GM19452 (cell line): ENCODE measurements around the gene ZNF771.
"Not testable (repeated sequence)": the region's sequence is repeated elsewhere in the genome, so short reads cannot be mapped to it uniquely, and the experiment has no call there.

Experiments
- ATAC-seq: cut with Tn5 transposase; IDR thresholded peaks from one replicate; pipeline ENCODE4 v1.9.1; 2021; ENCODE audit not compliant: unreplicated experiment

The ZNF771 gene

DNA sequence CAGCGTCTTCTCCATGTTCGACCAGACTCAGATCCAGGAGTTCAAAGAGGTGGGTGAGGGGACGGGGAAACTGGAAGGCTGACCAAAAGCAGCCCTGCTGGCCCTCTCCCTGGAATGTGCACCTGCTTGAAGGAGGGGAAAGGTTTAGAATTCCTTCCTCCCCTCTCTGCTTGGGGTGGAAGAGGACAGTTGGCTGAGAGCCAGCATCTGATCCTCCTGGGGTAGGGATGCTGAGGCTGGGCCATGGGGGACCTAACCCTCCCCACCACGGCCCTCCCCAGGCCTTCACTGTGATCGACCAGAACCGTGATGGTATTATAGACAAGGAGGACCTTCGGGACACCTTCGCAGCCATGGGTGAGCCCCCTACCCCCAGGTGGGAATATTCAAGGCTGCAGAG is 31.5 kb upstream of the ZNF771 start:
- no peak for ATAC-seq

GRCh38 chr16:30376461-30376902 is 30.9 kb upstream of the ZNF771 start:
- no peak for ATAC-seq

DNA sequence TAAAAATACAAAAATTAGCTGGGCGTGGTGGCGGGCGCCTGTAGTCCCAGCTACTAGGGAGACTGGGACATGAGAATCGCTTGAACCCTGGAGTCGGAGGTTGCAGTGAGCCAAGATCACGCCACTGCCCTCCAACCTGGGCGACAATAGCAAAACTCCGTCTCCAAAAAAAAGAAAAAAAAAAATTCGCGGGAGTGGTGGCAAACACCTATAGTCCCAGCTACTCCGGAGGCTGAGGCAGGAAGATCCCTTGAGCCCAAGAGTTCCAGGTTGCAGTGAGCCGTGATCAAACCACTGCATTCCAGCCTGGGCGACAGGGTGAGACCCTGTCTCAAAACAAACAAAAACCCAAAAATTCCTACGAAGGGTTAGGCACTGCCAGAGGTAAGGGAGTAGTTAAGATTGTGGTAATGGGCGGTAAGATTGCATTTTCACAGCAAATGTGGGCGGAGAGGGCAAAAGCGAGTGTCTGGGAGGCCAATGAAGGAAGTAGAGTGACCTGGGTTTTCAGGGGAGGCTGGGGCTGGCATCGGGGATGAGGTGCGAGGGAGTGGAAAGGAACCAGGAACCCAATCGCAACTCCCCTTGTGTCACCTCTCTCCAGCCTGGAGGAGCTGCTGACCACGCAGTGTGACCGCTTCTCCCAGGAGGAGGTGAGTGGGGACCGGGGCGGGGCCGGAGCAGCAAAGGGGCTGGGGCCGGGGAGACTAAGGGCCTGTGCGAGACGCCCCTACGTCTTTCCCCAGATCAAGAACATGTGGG is 30.2 kb upstream of the ZNF771 start:
- ATAC-seq = no peak

GRCh38 chr16:30377812-30378235 is 29.6 kb upstream of the ZNF771 start:
- ATAC-seq = peak; percentile 36

GRCh38 chr16:30378236-30379157 is 28.9 kb upstream of the ZNF771 start:
- peak; percentile 83 for ATAC-seq

DNA sequence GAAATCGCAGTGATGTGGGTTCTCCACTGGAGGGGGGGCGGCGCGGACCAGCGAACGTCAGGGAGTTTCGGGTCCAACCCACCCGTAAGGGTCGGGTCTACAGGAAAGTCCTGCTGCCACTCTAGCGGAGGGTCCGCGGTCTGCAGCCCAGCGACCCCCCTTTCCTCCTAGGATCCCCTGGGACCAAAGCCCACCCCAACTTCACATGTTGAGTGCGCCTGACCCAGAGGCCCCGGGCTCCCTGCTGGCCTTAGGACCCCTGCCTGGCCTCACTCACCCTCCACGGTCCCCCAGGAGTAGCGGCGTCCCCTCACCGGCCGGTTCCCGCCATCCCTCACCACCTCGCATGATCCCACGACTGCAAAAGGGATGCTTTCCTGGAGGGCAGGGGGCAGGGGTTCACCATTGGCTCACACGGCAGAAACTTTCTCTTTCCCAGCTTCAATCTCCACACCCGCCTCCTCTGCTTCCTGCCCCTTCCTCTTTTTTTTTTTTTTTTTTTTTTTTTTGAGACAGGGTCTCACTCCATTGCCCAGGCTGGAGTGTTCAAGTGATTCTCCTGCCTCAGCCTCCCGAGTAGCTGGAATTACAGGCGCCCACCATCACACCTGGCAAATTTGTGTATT is 28.1 kb upstream of the ZNF771 start:
- no peak for ATAC-seq

GRCh38 chr16:30380072-30380802 is 27.2 kb upstream of the ZNF771 start:
- ATAC-seq = no peak

- ATAC-seq = no peak
These were observed 26.6 kb upstream of the ZNF771 start for GRCh38 chr16:30380803-30381208.

GRCh38 chr16:30381291-30382041 is 25.9 kb upstream of the ZNF771 start:
- no peak for ATAC-seq

DNA sequence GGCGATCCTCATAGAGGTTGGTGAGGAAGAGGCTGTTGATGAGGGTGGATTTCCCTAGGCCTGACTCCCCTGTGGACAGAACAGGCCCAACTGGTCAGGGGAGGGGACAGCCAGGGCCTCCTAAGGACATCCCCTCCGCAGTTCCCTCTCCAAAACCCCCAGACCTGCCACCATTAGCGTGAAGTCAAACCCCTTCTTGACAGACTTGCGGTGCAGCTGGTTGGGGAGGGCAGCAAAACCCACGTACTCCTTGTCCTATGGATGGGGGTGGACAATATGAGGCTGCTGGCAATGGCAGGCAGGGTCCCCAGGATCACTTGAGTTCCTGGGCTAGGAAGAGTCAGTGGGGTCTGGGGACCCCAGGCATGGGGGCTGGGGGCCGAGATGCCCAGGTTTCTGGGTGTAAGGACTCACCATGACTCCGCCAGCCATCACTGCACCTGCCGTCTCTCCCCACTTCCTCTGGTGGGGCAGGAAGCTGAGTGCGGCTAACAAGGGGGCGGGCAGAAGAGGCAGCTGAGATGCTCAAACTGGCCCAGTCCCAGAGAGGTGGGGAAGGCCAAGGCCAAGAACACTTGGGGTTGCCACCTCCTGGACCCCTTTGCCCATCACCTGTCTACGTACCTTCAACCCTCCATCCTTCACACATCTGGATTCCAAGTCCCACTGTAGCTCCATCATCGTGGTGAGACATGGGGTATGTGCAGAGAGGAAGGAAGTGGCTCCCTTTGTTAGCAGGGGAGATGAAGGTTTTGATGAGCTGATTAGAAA is 25.1 kb upstream of the ZNF771 start, which contains the start of gene SEPTIN1:
Gene SEPTIN1 (minus strand): TSS at position 451 of the 771 bp plus-strand sequence. CDS start 19 bp downstream, at position 432.
- ATAC-seq = no peak

- no peak for ATAC-seq
These were observed 23.9 kb upstream of the ZNF771 start for GRCh38 chr16:30383521-30383920.

DNA sequence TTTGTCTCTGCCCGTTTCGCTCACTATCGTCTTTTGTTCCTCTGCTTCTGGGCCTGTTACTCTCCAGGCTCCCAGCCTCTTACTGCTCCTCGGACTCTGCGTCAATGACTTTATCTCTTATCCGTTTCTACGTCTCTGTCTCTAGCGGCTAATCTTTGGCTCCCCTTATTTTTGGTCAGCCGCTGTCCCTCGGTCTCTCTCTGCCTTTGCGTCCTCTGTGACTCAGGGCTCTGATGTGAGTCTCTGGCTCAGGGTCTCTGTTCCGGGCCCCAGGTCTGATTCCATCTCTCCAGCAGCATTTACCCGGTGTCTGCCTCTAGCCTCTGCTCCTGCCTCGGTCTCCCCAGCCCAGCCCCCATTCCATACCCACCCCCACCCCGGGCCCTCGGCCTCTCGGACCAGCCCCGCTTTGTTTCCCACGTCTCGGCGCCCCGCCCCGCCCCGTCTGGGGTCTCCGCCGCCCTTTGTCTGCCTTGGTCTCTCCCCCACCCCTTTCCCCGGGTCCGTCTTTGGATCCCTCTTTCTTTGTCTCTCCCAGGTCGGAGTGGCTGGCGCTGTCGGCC is 12.7 kb upstream of the ZNF771 start:
- no peak for ATAC-seq

DNA sequence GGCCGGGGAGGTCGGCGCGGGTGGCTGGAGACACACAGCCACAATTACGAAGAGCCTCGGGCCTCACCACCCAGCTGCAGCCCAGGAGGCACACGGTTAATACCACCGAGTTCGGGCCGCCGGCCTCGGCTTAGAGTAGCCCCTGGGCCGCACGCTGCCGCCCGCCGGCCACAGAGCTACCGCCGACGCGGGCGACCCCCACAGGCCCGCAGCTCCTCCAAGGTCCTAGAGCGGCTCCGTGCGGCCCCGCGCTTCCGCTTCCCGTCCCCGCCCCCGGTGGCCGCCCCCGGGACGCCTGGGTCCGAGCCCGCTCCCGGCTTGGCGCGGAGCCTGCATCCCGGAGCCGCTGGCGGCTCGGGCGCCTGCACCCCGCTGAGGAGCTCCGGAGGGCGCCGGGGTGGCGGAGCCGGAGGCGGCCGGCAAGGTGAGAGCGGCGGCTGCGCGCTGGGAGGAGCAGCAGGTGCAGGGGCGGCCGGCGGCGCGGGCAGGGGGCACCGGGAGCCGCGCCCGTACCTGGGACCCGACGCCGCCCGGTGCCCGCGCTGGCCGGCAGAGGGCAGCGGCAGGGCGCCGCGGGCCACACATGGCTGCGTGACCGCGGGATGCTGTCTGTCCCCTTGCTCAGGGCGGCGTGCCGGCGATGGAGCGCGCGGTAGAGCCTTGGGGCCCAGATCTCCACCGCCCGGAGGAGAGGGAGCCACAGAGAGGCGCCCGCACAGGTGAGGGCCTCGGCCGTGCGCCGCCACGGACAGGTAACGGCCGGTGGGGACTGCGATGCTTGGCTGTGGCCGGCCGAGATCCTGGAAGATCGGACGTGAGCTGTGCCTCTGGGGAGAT is 12.0 kb upstream of the ZNF771 start, which contains the start of gene ZNF48:
Gene ZNF48 (plus strand): TSS at position 266 of the 837 bp plus-strand sequence. CDS start 375 bp downstream, at position 641.
- peak; percentile 68 for ATAC-seq

DNA sequence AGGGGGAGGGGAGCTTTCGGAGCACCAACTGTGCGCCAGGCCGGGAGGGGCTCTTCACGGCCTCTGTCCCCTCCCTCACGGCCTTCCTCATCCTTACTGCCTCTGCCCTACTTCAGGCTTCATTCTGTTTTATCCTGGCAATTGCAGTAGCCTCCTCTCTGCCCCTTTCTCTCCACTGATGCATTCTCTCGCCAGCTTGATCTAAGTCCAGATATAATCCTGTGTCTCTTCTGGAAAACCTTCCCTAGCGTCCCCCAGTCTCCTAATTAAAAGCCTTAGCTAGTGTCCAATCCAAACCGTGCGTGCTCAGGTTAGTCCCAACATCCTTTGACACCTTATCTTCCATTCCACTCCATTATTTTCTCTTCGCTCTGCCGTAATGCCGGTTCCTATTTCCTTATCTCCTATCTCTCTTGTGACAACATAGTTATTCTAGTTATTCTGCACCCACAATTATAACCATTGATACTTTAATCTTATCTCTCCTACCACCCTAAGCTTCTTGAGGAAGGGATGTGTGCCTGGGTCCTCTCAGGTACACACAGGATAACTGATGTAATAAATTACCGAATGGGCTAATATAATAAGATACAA is 11.3 kb upstream of the ZNF771 start:
- no peak for ATAC-seq

DNA sequence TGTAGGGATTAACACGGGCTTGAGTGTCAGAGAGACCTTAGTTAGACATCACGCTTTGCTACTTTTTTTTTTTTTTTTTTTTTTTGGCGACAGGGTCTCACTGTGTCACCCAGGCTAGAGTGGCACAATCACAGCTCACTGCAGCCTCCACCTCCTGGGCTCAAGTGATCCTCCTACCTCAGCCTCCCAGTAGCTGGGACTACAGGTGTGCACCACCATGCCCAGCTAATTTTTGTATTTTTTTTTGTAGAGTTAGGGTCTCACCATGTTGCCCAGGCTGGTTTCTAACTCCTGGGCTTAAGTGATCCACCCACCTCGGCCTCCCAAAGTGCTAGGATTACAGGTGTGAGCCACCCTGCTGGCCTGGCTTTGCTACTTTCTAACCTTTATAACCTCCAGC is 10.8 kb upstream of the ZNF771 start:
- ATAC-seq = not testable (repeated sequence)

GRCh38 chr16:30397056-30397455 is 10.3 kb upstream of the ZNF771 start:
- ATAC-seq = no peak
